A549 (cell line): ENCODE results near the gene ZIC4. TPM values are rescaled to one million over a fixed set of nuclear protein-coding genes. Genes with fewer than 3 reads are reported as not detected.

Experiments
- ATAC-seq, 2 experiments: fragments of 200-7000 bp in 1 of 2; fragments of >200 bp in 1 of 2; cut with Nextera tagmentation in 1 of 2; cut with Tn5 transposase in 1 of 2; 3 replicates each; pipeline versions ENCODE4 v1.8.0 to v1.9.1; 2018 to 2020; ENCODE audit warnings: mild to moderate bottlenecking in 1 of 2, moderate library complexity in 1 of 2
- CTCF ChIA-PET: fragments of 300-600 bp; sonication (Branson Sonifier 250); formaldehyde crosslinking; extraction: SDS; loops from one replicate; lab custom pipeline; 2021; ENCODE audit warnings: antibody characterized with exemption, inconsistent platforms; lab: Yijun Ruan, JAX
- POLR2A ChIA-PET: fragments of 350-600 bp; formaldehyde crosslinking; extraction: SDS; loops from one replicate; lab custom pipeline; 2021; ENCODE audit warnings: antibody characterized with exemption, inconsistent platforms; lab: Yijun Ruan, JAX
- DNase-seq, 2 experiments: peaks; one replicate each; pipeline versions ENCODE4 v3.0.0 to v3.0.0-alpha.2; 2011 to 2016; ENCODE audit warnings: low read depth in 1 of 2, low spot score in 1 of 2
- FAIRE-seq: peaks from 2 replicates; lab custom pipeline; 2011; peaks lifted over from hg19 to GRCh38; lab: Jason Lieb, UNC
- H3K27ac ChIP-seq, 2 experiments: fragments of >200 bp; sonication (Bioruptor Twin); formaldehyde crosslinking; 3 replicates each; pipeline ENCODE4 v1.5.1; 2016 to 2017
- H3K4me1 ChIP-seq: fragments of >200 bp; sonication (Bioruptor Twin); formaldehyde crosslinking; 3 replicates; pipeline ENCODE4 v1.6.1; 2016
- H3K4me2 ChIP-seq: fragments of >200 bp; sonication (Bioruptor Twin); formaldehyde crosslinking; 3 replicates; pipeline ENCODE4 v1.6.1; 2016
- H3K4me3 ChIP-seq: fragments of >200 bp; sonication (Bioruptor Twin); formaldehyde crosslinking; 3 replicates; pipeline ENCODE4 v1.5.1; 2016
- H3K9me3 ChIP-seq: fragments of >200 bp; sonication (Bioruptor Twin); formaldehyde crosslinking; 3 replicates; pipeline ENCODE4 v1.6.1; 2016
- CBX2 ChIP-seq: fragments of 200-600 bp; sonication (generic); IDR thresholded peaks from 2 replicates; pipeline ENCODE4 v1.6.1; 2016; ENCODE audit warnings: low read depth, mild to moderate bottlenecking, borderline replicate concordance
- CHD2 ChIP-seq: fragments of 150-350 bp; IDR thresholded peaks from 2 replicates; pipeline ENCODE4 v1.6.1; 2014; ENCODE audit warnings: low read length; ENCODE audit not compliant: partially characterized antibody
- CHD4 ChIP-seq: fragments of 200-600 bp; sonication (generic); IDR thresholded peaks from 2 replicates; pipeline ENCODE4 v1.6.1; 2016; ENCODE audit warnings: antibody characterized with exemption, mild to moderate bottlenecking, borderline replicate concordance
- CTCF ChIP-seq: fragments of >200 bp; sonication (Bioruptor Twin); formaldehyde crosslinking; IDR thresholded peaks from 3 replicates; pipeline ENCODE4 v1.5.1; 2016
- GATA3 ChIP-seq: IDR thresholded peaks from 2 replicates; pipeline ENCODE4 v1.6.1; 2012; ENCODE audit warnings: borderline replicate concordance
- HOXA7 ChIP-seq: fragments of 250-450 bp; sonication (Bioruptor Pico); IDR thresholded peaks from 2 replicates; pipeline ENCODE4 v1.5.0; 2020; ENCODE audit warnings: mild to moderate bottlenecking, moderate library complexity
- HOXB13 ChIP-seq: fragments of 250-450 bp; sonication (Bioruptor Pico); IDR thresholded peaks from 2 replicates; pipeline ENCODE4 v1.5.0; 2020; ENCODE audit warnings: low read depth, mild to moderate bottlenecking, moderate library complexity
- HOXB5 ChIP-seq: fragments of 250-450 bp; sonication (Bioruptor Pico); IDR thresholded peaks from 2 replicates; pipeline ENCODE4 v1.5.0; 2020; ENCODE audit warnings: mild to moderate bottlenecking, moderate library complexity
- JUNB ChIP-seq: fragments of >200 bp; sonication (Bioruptor Twin); formaldehyde crosslinking; IDR thresholded peaks from 2 replicates; pipeline ENCODE4 v1.6.1; 2016
- KDM1A ChIP-seq: fragments of 200-600 bp; sonication (generic); IDR thresholded peaks from 2 replicates; pipeline ENCODE4 v1.6.1; 2016; ENCODE audit warnings: low read depth, mild to moderate bottlenecking
- MYC ChIP-seq: IDR thresholded peaks from 2 replicates; pipeline ENCODE4 v1.6.1; 2012; ENCODE audit warnings: mild to moderate bottlenecking, inconsistent platforms, low read length, improper control_type of control experiment, borderline replicate concordance
- NFE2L2 ChIP-seq: fragments of 150-350 bp; conservative IDR thresholded peaks from 2 replicates; pipeline ENCODE4 v1.6.1; 2014; ENCODE audit warnings: low read length
- NPAS2 ChIP-seq: fragments of 250-450 bp; sonication (Bioruptor Pico); IDR thresholded peaks from 2 replicates; pipeline ENCODE4 v1.8.0; 2022; ENCODE audit warnings: mild to moderate bottlenecking, moderate library complexity, borderline replicate concordance
- PHF8 ChIP-seq: fragments of 200-600 bp; sonication (generic); IDR thresholded peaks from 2 replicates; pipeline ENCODE4 v1.6.1; 2016; ENCODE audit warnings: low read depth, mild to moderate bottlenecking, antibody characterized with exemption, moderate library complexity, borderline replicate concordance
- POLR2A ChIP-seq: IDR thresholded peaks from 2 replicates; pipeline ENCODE4 v1.6.1; 2012; ENCODE audit warnings: mild to moderate bottlenecking, low read length
- POLR2AphosphoS2 ChIP-seq: conservative IDR thresholded peaks from 2 replicates; pipeline ENCODE4 v1.6.1; 2012; ENCODE audit warnings: low read length, improper control_type of control experiment, inconsistent platforms
- RAD21 ChIP-seq, 2 experiments: fragments of >200 bp in 1 of 2; sonication (Bioruptor Twin) in 1 of 2; formaldehyde crosslinking in 1 of 2; IDR thresholded peaks in 1 of 2; conservative IDR thresholded peaks in 1 of 2; 2 replicates in 1 of 2; 3 replicates in 1 of 2; pipeline ENCODE4 v1.6.1; 2012 to 2018; ENCODE audit warnings: inconsistent platforms in 1 of 2
- RARB ChIP-seq: fragments of 250-450 bp; sonication (Bioruptor Pico); IDR thresholded peaks from 2 replicates; pipeline ENCODE4 v1.8.0; 2021; ENCODE audit warnings: mild to moderate bottlenecking, moderate library complexity
- RNF2 ChIP-seq: fragments of 200-600 bp; sonication (generic); IDR thresholded peaks from 2 replicates; pipeline ENCODE4 v1.6.1; 2016; ENCODE audit warnings: low read depth, mild to moderate bottlenecking, antibody characterized with exemption, moderate library complexity, borderline replicate concordance
- SMC3 ChIP-seq: fragments of >200 bp; sonication (Bioruptor Twin); formaldehyde crosslinking; IDR thresholded peaks from 3 replicates; pipeline ENCODE4 v1.6.1; 2018; ENCODE audit warnings: inconsistent platforms
- SREBF2 ChIP-seq: fragments of 450-650 bp; IDR thresholded peaks from 2 replicates; pipeline ENCODE4 v1.6.1; 2014; ENCODE audit warnings: mild to moderate bottlenecking, moderate library complexity
- TFCP2L1 ChIP-seq: fragments of 250-450 bp; sonication (Bioruptor Pico); IDR thresholded peaks from 2 replicates; pipeline ENCODE4 v1.5.0; 2021; ENCODE audit warnings: mild to moderate bottlenecking
- TP53 ChIP-seq: fragments of 250-450 bp; sonication (Bioruptor Pico); IDR thresholded peaks from 2 replicates; pipeline ENCODE4 v1.5.0; 2021; ENCODE audit warnings: mild to moderate bottlenecking, moderate library complexity
- ZFP36 ChIP-seq: fragments of 450-650 bp; IDR thresholded peaks from 2 replicates; pipeline ENCODE4 v1.6.1; 2014; ENCODE audit warnings: borderline replicate concordance; ENCODE audit not compliant: partially characterized antibody
- WGBS: methylation state at CpG from one replicate; pipeline ENCODE4 v1.1.6; 2017; ENCODE audit errors: missing lambda C conversion rate; 5-methylcytosine and 5-hydroxymethylcytosine counted together
- polyA plus RNA-seq, 4 experiments: library from polyadenylated mRNA; depleted of rRNA in 3 of 4; stranded (reverse); fragments of >200 nt; fragmentation: RNase III in 1 of 4; extraction: RNeasy Plus Mini Kit Qiagen cat#74134 plus additional on column Dnase treatment in 1 of 4; gene quantifications; 2 replicates in 3 of 4; 3 replicates in 1 of 4; pipeline ENCODE4 v1.2.3, GENCODE V29; 2011 to 2017
- TF ChIP-seq, protein P1 (sequence below): IDR thresholded peaks from 2 replicates; pipeline ENCODE4 v1.6.1; 2012; ENCODE audit warnings: low read depth, borderline replicate concordance

ZIC4 gene
- polyA plus RNA-seq, 2 of the 4 experiments (the other 2 are of a cell fraction): not detected

DNA sequence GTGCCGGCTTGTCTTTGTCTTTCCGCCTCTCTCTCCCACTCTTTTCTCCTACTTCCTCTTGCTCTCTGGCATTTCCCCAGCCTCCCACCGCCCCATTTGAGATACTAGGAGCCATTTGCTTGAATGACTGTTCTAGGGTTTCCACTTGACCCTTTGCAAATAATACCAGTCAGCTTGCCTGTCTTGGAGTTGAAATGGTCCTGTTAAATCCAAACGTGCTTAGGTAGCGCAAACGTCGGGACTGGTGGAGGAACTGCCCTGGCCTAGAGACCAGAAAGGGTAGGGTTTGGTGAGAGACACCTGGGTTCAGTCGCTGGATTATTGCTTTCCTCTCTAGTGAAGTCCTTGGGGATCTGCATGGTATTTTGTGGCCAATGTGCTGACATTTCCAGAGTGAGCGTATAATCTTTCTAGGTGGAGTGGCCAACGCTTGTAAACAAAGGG, 13.5 kb upstream of the ZIC4 start:
- ChIA-PET POLR2A (no interaction called here), CTCF (no interaction called here)
- FAIRE-seq: no peak
- no peak overlapping the region for H3K27ac ChIP-seq
- H3K4me1 ChIP-seq: no peaks in the 10 kb centered on the region
- H3K4me3 ChIP-seq: no peak overlapping the region
- 55% methylated on average over 10 of the region's 10 CpGs for WGBS
- no peak for ATAC-seq
- TF ChIP-seq CHD4: no peak
- no peak for TF ChIP-seq JUNB
- TF ChIP-seq, protein P1, sequence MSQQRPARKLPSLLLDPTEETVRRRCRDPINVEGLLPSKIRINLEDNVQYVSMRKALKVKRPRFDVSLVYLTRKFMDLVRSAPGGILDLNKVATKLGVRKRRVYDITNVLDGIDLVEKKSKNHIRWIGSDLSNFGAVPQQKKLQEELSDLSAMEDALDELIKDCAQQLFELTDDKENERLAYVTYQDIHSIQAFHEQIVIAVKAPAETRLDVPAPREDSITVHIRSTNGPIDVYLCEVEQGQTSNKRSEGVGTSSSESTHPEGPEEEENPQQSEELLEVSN: no peak
- no peak for TF ChIP-seq RNF2
- TF ChIP-seq RAD21 (conservative IDR thresholded peaks at IDR 0.05 in 1 of 2, IDR thresholded peaks at IDR 0.05 in 1 of 2): no peak
- TF ChIP-seq CBX2: no peak
- TF ChIP-seq CHD2: no peak
- no peak for TF ChIP-seq POLR2A
- TF ChIP-seq SREBF2: no peak
- TF ChIP-seq SMC3: no peak
- no peak for TF ChIP-seq GATA3
- no peak for TF ChIP-seq KDM1A
- TF ChIP-seq ZFP36: no peak
- no peak for TF ChIP-seq HOXB5 (CRISPR knock-in tag)
- TF ChIP-seq CTCF: no peak
- H3K9me3 ChIP-seq: no peaks in the 10 kb centered on the region
- no peak overlapping the region for H3K4me2 ChIP-seq
- DNase-seq: no peak

GRCh38 chr3:147418808-147419701, 12.7 kb upstream of the ZIC4 start:
- Histone ChIP-seq H3K27ac (no peak overlapping the region), H3K4me3 (no peak overlapping the region), H3K4me2 (no peak overlapping the region), H3K9me3 (no peaks in the 10 kb centered on the region), H3K4me1 (no peaks in the 10 kb centered on the region)
- TF ChIP-seq SMC3 (no peak), HOXA7 (CRISPR knock-in tag) (no peak), PHF8 (no peak), RAD21 (conservative IDR thresholded peaks at IDR 0.05 in 1 of 2, IDR thresholded peaks at IDR 0.05 in 1 of 2) (no peak), NPAS2 (no peak), CTCF (no peak), TP53 (CRISPR knock-in tag) (no peak), POLR2AphosphoS2 (no peak), RARB (CRISPR knock-in tag) (no peak), TFCP2L1 (CRISPR knock-in tag) (no peak), HOXB13 (no peak), SREBF2 (no peak), NFE2L2 (no peak), GATA3 (no peak), MYC (no peak)
- DNase-seq (no peak), FAIRE-seq (no peak), ATAC-seq (no peak)
- ChIA-PET POLR2A (no interaction called here), CTCF (no interaction called here)
- 82% methylated on average over 53 of the region's 54 CpGs for WGBS
